HG03521 (cell line): ENCODE data around the gene ONECUT3.
"Not testable (repeated sequence)": the region's sequence is repeated elsewhere in the genome, so short reads cannot be mapped to it uniquely, and the experiment has no call there.

Source experiments
- ATAC-seq: cut with Tn5 transposase; IDR thresholded peaks from one replicate; pipeline ENCODE4 v1.9.1; 2021; ENCODE audit warnings: mild to moderate bottlenecking, moderate library complexity; ENCODE audit not compliant: unreplicated experiment

The ONECUT3 gene

GRCh38 chr19:1752757-1753728 lies at the start of gene ONECUT3:
Gene ONECUT3 (plus strand): TSS chr19:1753506. CDS start chr19:1753663, 157 bp downstream.
- ATAC-seq: no peak

- ATAC-seq: no peak
These were observed 49.0 kb upstream of the ONECUT3 start for GRCh38 chr19:1704339-1704738.

- no peak for ATAC-seq
These were observed 47.9 kb upstream of the ONECUT3 start for GRCh38 chr19:1705367-1705766.

GRCh38 chr19:1706646-1707045 lies 46.7 kb upstream of the ONECUT3 start:
- ATAC-seq: not testable (repeated sequence)

DNA sequence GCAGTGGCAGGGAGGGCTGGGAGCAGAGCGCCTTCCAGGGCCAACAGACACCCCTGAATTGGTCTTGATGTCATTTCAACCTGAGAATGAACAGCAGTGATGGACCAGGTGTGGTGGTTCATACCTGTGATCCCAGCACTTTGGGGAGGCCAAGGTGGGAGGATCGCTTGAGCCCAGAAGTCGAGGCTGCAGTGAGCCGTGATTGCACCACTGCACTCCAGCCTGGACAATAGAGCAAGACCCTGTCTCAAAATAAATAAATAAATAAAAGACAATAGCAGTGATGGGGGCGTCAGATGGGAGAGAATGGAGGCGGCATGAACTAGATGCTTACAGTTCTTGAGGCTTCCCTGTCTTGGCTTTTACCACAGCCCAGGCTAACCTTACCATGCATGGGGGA lies 46.1 kb upstream of the ONECUT3 start:
- ATAC-seq: no peak

DNA sequence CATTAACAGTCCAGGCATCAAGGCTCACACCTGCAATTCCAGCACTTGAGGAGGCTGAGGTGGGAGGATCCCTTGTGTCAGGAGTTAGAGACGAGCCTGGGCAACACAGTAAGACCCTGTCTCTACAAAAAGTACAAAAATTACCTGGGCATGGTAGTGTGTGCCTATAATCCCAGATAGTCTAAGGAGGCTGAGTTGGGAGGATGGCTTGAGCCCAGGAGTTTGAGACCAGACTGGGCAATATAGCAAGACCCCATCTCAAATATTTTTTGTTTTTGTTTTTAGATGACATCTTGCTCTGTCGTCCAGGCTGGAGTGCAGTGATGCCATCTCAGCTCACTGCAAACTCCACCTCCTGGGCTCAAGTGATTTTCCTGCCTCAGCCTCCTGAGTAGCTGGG lies 40.1 kb upstream of the ONECUT3 start:
- ATAC-seq: no peak

- ATAC-seq: no peak
These were observed 37.8 kb upstream of the ONECUT3 start for GRCh38 chr19:1715540-1715939.

DNA sequence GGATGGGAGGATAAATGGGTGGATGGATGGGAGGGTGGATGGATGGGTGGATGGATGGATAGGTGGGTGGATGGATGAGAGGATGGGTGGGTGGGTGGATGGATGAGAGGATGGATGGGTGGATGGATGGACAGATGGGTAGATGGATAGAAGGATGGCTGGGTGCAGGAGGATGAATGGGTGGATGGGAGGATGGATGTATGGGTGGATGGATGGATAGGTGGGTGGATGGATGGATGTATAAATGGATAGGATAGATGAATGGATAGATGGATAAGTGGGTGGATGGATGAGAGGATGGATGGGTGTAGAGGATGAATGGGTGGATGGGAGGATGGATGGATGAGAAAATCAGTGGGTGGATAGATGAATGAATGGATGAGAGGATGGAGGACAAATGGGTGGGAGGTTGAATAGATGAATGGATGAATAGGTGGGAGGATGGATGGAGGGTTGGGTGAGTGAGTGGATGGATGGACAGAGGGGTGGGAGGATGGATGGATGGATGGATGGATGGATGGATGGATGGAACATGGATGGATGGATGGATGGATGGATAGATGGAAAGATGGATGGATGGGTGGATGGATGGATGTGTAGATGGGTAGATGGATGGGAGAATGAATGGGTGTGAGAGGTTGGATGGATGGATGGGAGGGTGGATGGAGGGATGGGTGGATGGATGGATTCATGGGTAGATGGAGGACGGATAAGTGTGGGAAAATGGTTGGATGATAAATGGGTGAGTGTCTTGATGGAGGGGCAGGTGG lies 35.9 kb upstream of the ONECUT3 start:
- no peak for ATAC-seq

GRCh38 chr19:1717970-1718264 lies 35.4 kb upstream of the ONECUT3 start:
- ATAC-seq: no peak

DNA sequence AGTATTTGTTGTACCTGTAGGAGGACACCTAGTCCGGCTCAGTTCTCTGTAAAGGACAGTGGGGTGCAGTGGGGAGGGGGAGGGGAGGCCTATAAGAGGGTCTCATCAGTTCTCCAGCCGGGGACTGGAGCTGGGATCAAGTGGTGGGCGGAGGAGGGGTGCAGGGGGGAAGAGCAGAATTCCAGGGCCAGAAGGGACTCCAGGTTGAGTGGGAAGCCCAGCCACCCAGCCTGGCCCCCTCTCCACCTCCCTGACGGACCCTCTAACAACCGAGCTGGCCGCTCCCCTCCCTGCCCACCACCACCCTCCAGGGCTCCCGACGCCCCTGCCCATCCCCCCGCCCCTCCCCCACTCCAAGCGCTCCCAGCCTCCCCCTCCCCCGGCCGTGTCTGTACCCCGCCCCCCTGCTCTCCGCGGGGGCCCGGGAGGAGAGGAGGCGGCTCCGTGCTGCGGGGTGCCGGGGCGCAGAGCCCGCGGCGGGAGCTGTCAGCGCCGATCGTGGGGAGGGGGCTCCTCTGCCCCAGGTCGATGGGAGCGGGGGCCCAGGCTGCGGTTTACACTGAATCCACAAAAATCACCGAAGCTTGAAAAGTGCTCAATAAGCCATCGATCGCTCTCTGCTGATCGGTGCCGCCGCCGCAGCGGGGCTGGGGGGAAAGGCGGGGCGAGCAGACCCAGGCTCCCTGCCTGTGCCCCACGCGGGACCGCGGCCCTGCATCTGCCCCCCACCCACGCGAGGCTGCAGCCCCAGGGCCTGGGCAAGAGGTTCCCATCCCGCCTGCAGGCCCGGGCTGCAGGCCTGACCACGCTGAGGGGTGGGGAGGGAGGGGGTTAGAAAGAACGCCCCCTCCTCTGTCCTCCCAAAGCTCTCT lies 34.6 kb upstream of the ONECUT3 start:
- no peak for ATAC-seq

- ATAC-seq: no peak
These were observed 33.8 kb upstream of the ONECUT3 start for GRCh38 chr19:1719519-1719918.

DNA sequence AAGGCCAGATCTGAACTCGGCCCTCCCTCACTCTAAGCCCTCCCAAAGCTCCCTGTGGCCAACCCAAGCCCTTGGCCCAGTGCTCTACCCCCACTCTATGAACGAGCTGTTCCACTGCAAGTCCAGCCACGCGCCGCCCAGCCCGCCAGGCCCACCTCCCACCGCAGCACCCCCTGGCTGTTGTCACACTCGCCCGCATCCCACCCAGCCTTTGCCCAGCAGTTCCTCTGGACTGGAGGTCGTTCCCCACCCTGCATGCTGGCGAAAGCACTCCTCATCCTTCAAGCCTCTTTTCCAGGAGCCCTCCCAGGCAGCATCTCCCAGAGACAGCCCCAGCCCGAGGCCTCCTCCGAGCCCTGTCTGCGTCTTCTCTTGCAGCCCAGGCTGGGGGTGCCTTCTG lies 33.1 kb upstream of the ONECUT3 start:
- no peak for ATAC-seq

DNA sequence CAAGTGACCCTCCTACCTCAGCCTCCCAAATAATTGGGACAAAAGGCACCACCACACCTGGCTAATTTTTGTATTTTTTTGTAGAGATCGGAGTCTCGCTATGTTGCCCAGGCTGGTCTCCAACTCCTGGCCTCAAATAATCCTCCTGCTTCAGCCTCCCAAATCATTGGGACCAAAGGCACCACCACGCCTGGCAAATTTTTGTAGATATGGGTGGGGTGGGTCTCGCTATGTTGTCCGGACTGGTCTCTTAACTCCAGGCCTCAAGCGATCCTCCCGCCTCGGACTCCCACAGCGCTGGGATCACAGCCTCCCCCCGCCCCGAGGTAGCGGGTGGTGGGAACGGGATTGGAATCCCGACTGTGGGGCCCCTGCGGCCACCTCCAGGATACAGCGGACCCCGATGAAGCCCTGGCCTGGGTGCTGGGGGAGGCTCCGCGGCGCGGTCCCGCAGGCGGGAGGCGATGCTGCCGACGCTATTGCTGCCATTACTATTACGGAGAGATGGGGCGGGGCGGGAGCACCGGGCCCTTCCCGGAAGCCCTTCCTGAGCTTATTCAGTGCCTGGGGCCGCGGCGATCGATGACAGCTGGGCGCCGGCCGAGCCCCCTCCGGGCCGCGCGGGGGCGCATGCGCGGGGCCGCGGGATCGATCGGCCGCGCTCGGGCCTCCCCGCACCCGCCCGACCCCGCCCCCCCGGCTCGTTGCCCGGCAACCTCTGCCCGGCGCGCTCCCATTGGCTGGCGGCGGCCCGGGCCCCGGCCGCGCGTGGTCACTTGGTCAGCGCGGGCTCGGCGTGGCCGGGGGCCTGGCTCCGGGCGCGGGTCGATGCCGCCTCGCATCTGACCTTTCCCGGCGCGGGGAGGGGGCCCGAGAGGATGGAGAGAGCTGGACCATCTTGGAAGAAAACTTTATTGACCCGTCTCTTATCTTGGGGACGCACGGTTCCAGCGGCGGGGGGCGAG lies 27.9 kb upstream of the ONECUT3 start:
- ATAC-seq: no peak

- ATAC-seq: no peak
These were observed 24.3 kb upstream of the ONECUT3 start for GRCh38 chr19:1728816-1729567.

DNA sequence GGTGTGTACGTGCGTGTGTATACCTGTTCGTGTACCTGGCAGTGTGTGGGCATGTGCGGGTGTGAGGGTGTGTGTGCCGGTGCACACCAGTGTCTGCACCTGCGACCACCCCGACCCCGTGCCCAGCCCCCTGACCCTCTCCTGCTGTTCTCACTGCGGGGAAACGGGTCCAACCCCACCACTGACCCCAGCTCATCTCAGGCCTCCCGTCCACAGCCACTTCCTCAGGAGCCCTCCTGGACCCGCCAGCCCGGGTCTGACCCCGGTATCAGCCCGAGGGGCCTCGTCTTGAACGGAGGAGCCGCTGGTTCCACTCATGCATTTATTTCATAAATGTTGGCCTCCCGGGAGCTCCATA lies 23.8 kb upstream of the ONECUT3 start:
- no peak for ATAC-seq

- no peak for ATAC-seq
These were observed 23.1 kb upstream of the ONECUT3 start for GRCh38 chr19:1730157-1730556.

DNA sequence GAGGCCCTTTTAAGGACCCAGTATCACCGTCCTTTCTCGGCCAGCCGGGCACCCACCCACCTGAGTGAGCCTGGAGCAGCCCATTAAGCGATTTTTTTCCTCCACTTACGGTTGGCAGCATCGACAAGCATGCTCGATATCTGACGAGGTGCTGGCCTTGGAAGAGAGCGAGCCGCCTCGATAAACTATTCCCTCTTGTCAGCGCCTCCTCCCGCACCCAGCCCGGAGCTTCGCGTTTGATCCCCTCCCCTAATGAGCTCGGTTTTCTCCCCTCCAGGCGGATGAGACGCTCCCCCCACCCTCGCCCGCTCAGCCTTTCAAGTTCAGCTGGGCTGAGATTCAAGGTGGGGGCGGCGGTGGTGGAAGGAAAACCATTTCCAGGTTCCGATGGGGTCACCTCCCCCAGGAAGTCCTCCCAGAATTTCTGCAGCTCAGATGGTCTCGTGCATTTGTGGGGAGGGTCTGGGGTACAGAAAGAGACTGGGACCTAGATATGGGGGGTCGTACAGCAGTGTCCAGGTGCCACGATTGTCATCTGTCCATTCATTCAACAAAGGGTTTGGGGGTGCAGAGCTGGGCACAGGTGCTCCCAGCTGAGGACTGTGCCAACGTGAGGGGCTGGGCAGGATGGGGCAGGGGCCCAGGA lies 18.9 kb upstream of the ONECUT3 start:
- no peak for ATAC-seq

GRCh38 chr19:1736280-1736679 lies 17.0 kb upstream of the ONECUT3 start:
- ATAC-seq: no peak

DNA sequence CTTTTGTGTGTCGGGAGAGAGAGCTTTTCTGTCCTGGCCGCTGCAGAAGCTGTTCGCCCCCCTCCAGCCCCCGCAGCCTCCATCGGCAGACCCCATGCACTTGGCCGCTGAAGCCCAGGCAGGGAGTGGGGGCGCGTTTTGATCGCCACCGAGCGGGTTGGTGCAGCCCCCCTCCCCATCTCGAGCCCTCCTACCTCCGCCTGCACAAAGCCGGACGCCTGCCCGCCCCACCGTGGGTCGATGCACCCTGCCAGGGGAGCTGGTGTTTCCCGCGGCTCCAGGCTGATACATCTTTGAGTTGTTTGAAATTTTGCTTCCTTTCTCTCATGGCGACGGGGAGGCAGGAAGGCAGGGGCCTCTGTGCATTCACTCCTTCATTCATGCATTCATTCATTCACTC lies 16.4 kb upstream of the ONECUT3 start:
- ATAC-seq: no peak
